GM18873 (cell line): ENCODE measurements around the gene R3HDM4.
"Not testable (repeated sequence)": the region's sequence is repeated elsewhere in the genome, so short reads cannot be mapped to it uniquely, and the experiment has no call there.

Experiments used
- ATAC-seq: cut with Tn5 transposase; IDR thresholded peaks from one replicate; pipeline ENCODE4 v1.9.1; 2021; ENCODE audit warnings: mild to moderate bottlenecking, moderate library complexity, moderate number of reproducible peaks; ENCODE audit not compliant: unreplicated experiment, low FRiP score

The R3HDM4 gene

GRCh38 chr19:862581-863314, 50.3 kb downstream of the R3HDM4 start:
- no peak for ATAC-seq

- ATAC-seq: no peak
Measured at GRCh38 chr19:861756-862580, 51.1 kb downstream of the R3HDM4 start.

- no peak for ATAC-seq
Measured at GRCh38 chr19:861141-861755, 51.8 kb downstream of the R3HDM4 start.

GRCh38 chr19:858868-859843, 53.9 kb downstream of the R3HDM4 start, which contains the start of gene CFD:
Gene CFD (plus strand): TSS chr19:859664. CDS start chr19:859690, 26 bp downstream.
- no peak for ATAC-seq

- no peak for ATAC-seq
Measured at GRCh38 chr19:858284-858683, 54.7 kb downstream of the R3HDM4 start.

- no peak for ATAC-seq
Measured at GRCh38 chr19:855566-856120, 57.4 kb downstream of the R3HDM4 start.

GRCh38 chr19:855142-855541, 57.9 kb downstream of the R3HDM4 start:
- ATAC-seq: no peak

- no peak for ATAC-seq
Measured at GRCh38 chr19:854549-854948, 58.5 kb downstream of the R3HDM4 start.

GRCh38 chr19:853614-854220, 59.3 kb downstream of the R3HDM4 start:
- not testable (repeated sequence) for ATAC-seq

GRCh38 chr19:853014-853585, 59.9 kb downstream of the R3HDM4 start:
- ATAC-seq: no peak

GRCh38 chr19:852136-853013, 60.6 kb downstream of the R3HDM4 start, which contains the start of gene ELANE:
Gene ELANE (plus strand): TSS chr19:852303. CDS start chr19:852329, 26 bp downstream.
- ATAC-seq: no peak

- no peak for ATAC-seq
Measured at GRCh38 chr19:850979-851335, 62.1 kb downstream of the R3HDM4 start.

GRCh38 chr19:850221-850978, 62.6 kb downstream of the R3HDM4 start:
- ATAC-seq: no peak

GRCh38 chr19:849195-849594, 63.8 kb downstream of the R3HDM4 start:
- not testable (repeated sequence) for ATAC-seq

GRCh38 chr19:848386-848921, 64.6 kb downstream of the R3HDM4 start:
- ATAC-seq: no peak
